Measurements from ENCODE around the gene FASLG.

The FASLG gene

DNA sequence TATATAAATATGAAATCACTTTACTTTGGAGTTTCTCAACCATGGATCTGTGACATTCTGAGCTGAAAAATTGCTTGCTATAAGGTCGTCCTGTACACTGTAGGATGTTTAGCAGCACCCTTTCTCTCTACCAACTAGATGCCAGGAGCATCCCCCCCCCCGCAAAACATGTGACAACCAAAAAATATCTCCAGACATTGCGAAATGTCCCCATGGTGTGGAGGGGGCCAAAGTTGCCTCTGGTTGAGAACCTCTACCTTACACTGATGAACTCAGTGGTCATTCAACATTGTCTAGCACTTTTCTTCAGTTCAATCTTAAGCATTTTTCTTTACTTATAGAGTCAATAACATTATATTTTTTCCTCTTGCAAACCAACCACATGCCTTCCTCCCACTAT, 9.2 kb downstream of the FASLG start:
- H3K4me3 ChIP-seq (ENCODE audit: low read length) = no peak overlapping the region
- WGBS = 96% methylated on average over 3 of the region's 3 CpGs
- H3K27ac ChIP-seq (ENCODE audit: low read depth, low read length) = no peak overlapping the region
- H3K4me1 ChIP-seq (ENCODE audit: insufficient read depth, low read length) = no peaks in the 10 kb centered on the region
- no peak overlapping the region for H3K9ac ChIP-seq (ENCODE audit: low read depth, low read length)
- no peaks in the 10 kb centered on the region for H3K36me3 ChIP-seq (ENCODE audit: insufficient read depth, low read length)
- H3K9me3 ChIP-seq (ENCODE audit: insufficient read depth, low read depth, low read length) = no peaks in the 10 kb centered on the region
- H3K27me3 ChIP-seq (ENCODE audit: insufficient read depth, low read length) = no peaks in the 10 kb centered on the region

DNA sequence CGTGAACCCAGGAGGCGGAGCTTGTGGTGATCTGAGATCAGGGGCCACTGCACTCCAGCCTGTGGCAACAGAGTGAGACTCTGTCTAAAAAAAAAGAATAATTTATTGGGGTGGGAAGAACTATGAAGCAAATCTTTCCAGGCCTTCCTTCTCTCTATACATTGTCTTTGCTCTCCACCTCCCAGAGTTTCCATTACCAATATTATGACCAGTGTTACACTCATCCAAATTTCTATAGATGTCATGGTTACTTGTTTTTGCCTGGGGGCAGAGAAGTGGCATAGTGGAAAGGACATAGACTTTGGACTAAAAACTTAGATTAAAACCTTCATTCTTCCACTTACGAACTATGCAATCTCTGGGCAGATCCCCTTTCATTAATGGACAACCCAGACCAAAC, 10.1 kb downstream of the FASLG start:
- Histone ChIP-seq H3K9ac (ENCODE audit: low read depth, low read length) (no peak overlapping the region), H3K27me3 (ENCODE audit: insufficient read depth, low read length) (no peaks in the 10 kb centered on the region), H3K4me1 (ENCODE audit: insufficient read depth, low read length) (no peaks in the 10 kb centered on the region), H3K4me3 (ENCODE audit: low read length) (no peak overlapping the region), H3K9me3 (ENCODE audit: insufficient read depth, low read depth, low read length) (no peaks in the 10 kb centered on the region), H3K36me3 (ENCODE audit: insufficient read depth, low read length) (no peaks in the 10 kb centered on the region), H3K27ac (ENCODE audit: low read depth, low read length) (no peak overlapping the region)
- WGBS = 94% methylated on average over 3 of the region's 3 CpGs

DNA sequence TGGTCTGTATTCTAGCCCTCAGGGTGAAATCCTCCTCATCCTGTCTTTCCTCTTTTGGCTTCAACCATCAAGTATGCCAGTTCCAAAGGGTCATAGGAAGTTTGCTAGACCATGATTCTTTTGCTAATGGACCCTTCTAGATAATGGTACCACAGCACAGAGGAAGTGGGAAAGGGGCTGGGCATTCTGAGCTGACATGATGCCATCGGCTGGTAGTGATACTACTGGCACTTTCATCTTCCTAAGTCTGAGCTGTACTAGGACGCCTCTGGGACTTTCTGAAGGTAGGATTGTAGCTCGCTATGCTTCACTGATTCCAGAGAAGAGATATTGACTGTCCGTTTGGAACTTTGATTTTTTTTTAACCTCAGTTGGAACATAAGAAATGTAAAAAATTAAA, 11.4 kb downstream of the FASLG start:
- Histone ChIP-seq H3K9ac (ENCODE audit: low read depth, low read length) (no peak overlapping the region), H3K27me3 (ENCODE audit: insufficient read depth, low read length) (no peaks in the 10 kb centered on the region)
- 85% methylated on average over 4 of the region's 4 CpGs for WGBS

DNA sequence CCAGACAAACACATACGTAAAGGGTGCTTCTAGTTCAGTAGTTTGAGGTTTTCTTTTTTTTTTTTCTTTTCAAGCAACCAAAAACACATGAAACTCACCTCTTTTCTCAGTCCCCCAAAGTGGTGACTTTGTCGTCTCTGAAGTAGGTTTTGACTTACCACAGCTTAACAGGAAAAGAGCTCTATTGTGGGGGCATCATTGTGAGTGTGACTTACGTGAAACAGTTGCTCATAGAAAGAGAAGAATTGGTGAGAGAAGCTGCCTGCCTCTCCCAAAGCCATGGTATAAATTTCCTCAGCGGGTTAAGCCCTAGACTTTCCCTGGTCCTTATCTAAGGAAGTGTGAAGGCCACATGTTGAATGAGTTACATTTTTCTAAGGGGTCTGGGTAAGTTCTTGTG, 11.9 kb downstream of the FASLG start:
- Histone ChIP-seq H3K9ac (ENCODE audit: low read depth, low read length) (no peak overlapping the region), H3K9me3 (ENCODE audit: insufficient read depth, low read depth, low read length) (no peaks in the 10 kb centered on the region), H3K4me1 (ENCODE audit: insufficient read depth, low read length) (no peaks in the 10 kb centered on the region), H3K27ac (ENCODE audit: low read depth, low read length) (no peak overlapping the region), H3K36me3 (ENCODE audit: insufficient read depth, low read length) (no peaks in the 10 kb centered on the region), H3K27me3 (ENCODE audit: insufficient read depth, low read length) (no peaks in the 10 kb centered on the region), H3K4me3 (ENCODE audit: low read length) (no peak overlapping the region)
- 87% methylated on average over 3 of the region's 4 CpGs for WGBS

More for the DNA sequence above, 11.4 kb downstream of the FASLG start:
- Histone ChIP-seq H3K9me3 (ENCODE audit: insufficient read depth, low read depth, low read length) (no peaks in the 10 kb centered on the region), H3K36me3 (ENCODE audit: insufficient read depth, low read length) (no peaks in the 10 kb centered on the region), H3K27ac (ENCODE audit: low read depth, low read length) (no peak overlapping the region), H3K4me3 (ENCODE audit: low read length) (no peak overlapping the region), H3K4me1 (ENCODE audit: insufficient read depth, low read length) (no peaks in the 10 kb centered on the region)

DNA sequence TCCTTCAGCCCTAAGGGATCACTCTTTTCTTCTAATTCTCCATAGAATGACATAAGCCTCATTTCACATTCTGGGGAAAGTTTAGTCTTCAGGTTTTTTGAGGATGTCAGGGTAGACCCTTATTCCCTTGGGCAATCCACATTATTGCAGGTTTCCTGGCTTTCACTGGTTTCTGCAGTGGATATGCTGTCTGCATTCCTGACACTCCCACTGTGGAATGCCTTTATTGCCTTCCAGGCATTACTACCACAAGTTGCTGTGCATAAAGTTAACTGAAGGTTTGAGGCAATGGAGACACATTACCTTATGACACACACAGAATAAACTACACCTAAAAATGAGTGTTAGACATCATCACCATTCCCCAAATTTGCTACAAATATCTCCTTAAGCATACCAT, 12.7 kb downstream of the FASLG start:
- no peaks in the 10 kb centered on the region for H3K36me3 ChIP-seq (ENCODE audit: insufficient read depth, low read length)
- no peak overlapping the region for H3K9ac ChIP-seq (ENCODE audit: low read depth, low read length)
- H3K9me3 ChIP-seq (ENCODE audit: insufficient read depth, low read depth, low read length) = no peaks in the 10 kb centered on the region
- H3K27me3 ChIP-seq (ENCODE audit: insufficient read depth, low read length) = no peaks in the 10 kb centered on the region
- H3K4me1 ChIP-seq (ENCODE audit: insufficient read depth, low read length) = no peaks in the 10 kb centered on the region
- no peak overlapping the region for H3K27ac ChIP-seq (ENCODE audit: low read depth, low read length)
- H3K4me3 ChIP-seq (ENCODE audit: low read length) = no peak overlapping the region

DNA sequence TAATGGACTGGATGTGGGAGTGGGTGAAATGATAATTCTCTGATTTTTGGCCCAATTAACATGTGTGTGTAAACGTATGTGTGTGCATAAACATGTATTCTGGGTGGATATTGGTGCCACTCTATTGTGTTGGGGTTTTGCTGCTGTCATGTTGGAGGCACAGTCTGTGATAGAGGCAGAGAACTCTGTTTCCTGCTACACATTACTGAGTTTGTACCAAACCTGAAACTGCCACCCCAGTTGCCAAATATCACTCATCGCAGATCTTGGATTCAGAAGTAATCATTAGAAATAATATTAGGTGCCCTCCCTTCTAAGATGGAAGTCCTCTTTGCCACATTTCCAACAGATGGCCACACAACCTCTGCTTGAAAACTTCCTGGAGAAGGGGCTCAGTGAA, 13.8 kb downstream of the FASLG start:
- Histone ChIP-seq H3K36me3 (ENCODE audit: insufficient read depth, low read length) (no peaks in the 10 kb centered on the region), H3K27ac (ENCODE audit: low read depth, low read length) (no peak overlapping the region), H3K9ac (ENCODE audit: low read depth, low read length) (no peak overlapping the region), H3K9me3 (ENCODE audit: insufficient read depth, low read depth, low read length) (no peaks in the 10 kb centered on the region), H3K27me3 (ENCODE audit: insufficient read depth, low read length) (no peaks in the 10 kb centered on the region), H3K4me1 (ENCODE audit: insufficient read depth, low read length) (peaks cover 3% of the 10 kb centered on the region; the same call in 1 of the 2 replicates), H3K4me3 (ENCODE audit: low read length) (no peak overlapping the region)
- 72% methylated on average over 2 of the region's 2 CpGs for WGBS

DNA sequence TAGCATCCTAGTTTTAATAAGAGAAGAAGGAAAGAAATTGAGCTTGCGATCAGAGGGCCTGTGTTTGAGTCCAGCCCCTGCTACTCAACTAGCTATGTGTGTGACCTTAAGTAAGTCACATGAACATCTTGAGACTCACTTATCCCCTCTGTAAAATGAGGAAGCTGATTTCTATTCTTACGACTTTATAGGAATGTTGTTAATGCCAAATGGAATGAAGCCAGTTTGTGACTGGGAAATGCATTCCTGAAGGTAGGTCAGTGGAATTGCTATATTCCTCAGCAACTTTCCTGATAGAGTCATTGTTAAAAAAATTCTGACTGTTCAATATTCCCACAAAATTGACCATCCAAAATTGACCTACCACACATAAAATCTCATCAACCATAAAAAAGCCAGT, 14.9 kb downstream of the FASLG start:
- no peaks in the 10 kb centered on the region for H3K36me3 ChIP-seq (ENCODE audit: insufficient read depth, low read length)
- no peak overlapping the region for H3K9ac ChIP-seq (ENCODE audit: low read depth, low read length)
- no peak overlapping the region for H3K4me3 ChIP-seq (ENCODE audit: low read length)
- WGBS = 100% methylated on average over 2 of the region's 2 CpGs
- H3K9me3 ChIP-seq (ENCODE audit: insufficient read depth, low read depth, low read length) = no peaks in the 10 kb centered on the region
- H3K27ac ChIP-seq (ENCODE audit: low read depth, low read length) = no peak overlapping the region
- H3K27me3 ChIP-seq (ENCODE audit: insufficient read depth, low read length) = no peaks in the 10 kb centered on the region
- peaks cover 4% of the 10 kb centered on the region; the same call in 1 of the 2 replicates for H3K4me1 ChIP-seq (ENCODE audit: insufficient read depth, low read length)

DNA sequence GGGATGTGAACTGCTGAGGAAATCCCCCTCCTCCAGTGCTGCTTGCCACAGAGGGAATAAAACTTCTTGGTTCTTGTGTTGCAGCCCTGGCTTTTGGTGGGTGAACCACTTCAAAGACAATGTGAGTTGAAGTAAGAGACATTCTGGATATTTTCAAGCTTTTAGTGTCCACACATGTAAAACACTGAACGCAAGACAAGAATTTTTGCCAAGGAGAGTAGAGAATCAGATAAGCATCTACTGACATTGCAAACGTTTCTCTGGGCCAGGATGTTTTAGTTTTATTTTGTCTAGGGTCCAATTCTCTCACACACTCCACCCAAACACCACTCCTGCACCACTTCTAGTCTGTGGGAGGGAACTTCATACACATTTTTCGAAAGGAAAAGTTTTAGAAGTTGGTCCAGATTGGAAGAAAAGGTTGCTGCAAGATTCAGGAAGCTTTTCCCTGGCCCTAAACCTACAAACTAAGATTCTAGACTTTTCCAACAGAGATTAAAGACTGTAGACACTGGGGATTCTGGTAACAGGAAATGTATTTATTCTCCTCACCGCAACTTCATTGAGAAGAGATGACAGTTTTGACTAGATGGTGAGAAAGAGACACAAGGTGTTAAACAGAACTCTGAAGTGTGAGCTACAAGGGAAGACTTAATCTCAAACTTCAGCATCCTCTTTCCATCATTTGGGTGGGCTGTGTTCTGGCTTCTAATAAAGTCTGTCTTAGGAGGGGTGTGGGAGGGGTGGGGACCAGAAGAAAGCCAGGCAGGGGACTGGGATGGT, 16.1 kb downstream of the FASLG start:
- Histone ChIP-seq H3K4me3 (ENCODE audit: low read length) (no peak overlapping the region), H3K9me3 (ENCODE audit: insufficient read depth, low read depth, low read length) (no peaks in the 10 kb centered on the region), H3K36me3 (ENCODE audit: insufficient read depth, low read length) (no peaks in the 10 kb centered on the region), H3K27me3 (ENCODE audit: insufficient read depth, low read length) (no peaks in the 10 kb centered on the region), H3K4me1 (ENCODE audit: insufficient read depth, low read length) (peaks cover 4% of the 10 kb centered on the region), H3K27ac (ENCODE audit: low read depth, low read length) (no peak overlapping the region), H3K9ac (ENCODE audit: low read depth, low read length) (no peak overlapping the region)
- WGBS = 96% methylated on average over 3 of the region's 4 CpGs

DNA sequence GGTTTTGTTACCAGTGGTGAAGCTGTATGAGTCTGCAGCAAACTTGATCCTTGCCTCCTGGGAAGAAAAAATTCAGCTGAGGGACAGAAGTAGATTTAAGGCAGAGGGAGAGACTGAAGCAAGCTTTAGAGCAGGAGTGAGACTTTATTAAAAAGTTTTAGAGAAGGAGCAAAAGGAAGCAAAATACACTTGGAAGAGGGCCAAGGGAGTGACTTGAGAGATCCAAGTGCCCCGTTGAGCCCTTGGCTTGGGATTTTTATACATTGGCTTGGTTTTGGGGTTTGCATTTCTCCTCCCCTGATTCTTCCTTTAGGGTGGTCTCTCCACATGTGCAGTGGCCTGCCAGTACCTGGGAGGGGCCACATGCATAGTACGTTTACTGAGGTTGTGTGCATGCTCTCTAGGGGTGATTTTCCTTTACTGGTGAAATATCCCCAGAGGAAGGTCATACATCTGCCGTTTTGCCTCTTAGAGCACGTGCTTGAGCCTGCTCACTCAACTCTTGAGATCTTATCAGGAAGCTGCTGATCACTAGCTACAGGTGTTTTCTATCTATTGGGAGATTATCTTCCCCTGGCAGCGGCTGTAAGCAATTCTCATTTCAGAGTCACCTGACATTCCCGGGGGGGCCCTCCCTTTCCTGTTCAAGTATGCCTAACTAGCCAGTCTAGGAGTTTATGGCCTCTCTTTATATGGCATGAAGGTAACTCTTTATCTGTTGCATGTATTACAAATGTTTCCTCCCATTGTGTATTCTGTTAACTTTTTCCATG, 20.3 kb downstream of the FASLG start:
- no peak overlapping the region for H3K4me3 ChIP-seq (ENCODE audit: low read length)
- no peak overlapping the region for H3K27ac ChIP-seq (ENCODE audit: low read depth, low read length)
- H3K27me3 ChIP-seq (ENCODE audit: insufficient read depth, low read length) = no peaks in the 10 kb centered on the region
- H3K9me3 ChIP-seq (ENCODE audit: insufficient read depth, low read depth, low read length) = no peaks in the 10 kb centered on the region
- no peak overlapping the region for H3K9ac ChIP-seq (ENCODE audit: low read depth, low read length)
- WGBS = 87% methylated on average over 6 of the region's 6 CpGs
- H3K4me1 ChIP-seq (ENCODE audit: insufficient read depth, low read length) = peaks cover 13% of the 10 kb centered on the region
- H3K36me3 ChIP-seq (ENCODE audit: insufficient read depth, low read length) = no peaks in the 10 kb centered on the region

DNA sequence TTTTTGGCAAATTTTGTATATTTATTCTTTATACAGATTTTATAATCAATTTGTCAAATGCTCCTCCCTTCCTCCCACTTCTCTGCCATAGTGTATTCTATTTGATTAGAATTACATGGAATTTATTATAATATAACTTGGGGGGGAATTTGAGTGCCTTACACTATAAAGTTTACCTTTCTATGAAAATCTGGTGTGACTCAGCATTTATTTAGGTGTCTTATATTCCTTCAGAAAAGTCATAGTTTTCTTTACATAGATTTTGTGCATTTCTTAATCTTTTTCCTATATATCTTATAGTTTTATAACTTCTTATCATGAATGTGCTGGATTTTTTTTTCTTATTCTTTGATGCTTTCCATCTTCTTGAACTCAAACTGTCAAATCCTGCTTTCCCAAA, 21.3 kb downstream of the FASLG start:
- no peaks in the 10 kb centered on the region for H3K27me3 ChIP-seq (ENCODE audit: insufficient read depth, low read length)
- peaks cover 13% of the 10 kb centered on the region for H3K4me1 ChIP-seq (ENCODE audit: insufficient read depth, low read length)
- no peak overlapping the region for H3K27ac ChIP-seq (ENCODE audit: low read depth, low read length)

DNA sequence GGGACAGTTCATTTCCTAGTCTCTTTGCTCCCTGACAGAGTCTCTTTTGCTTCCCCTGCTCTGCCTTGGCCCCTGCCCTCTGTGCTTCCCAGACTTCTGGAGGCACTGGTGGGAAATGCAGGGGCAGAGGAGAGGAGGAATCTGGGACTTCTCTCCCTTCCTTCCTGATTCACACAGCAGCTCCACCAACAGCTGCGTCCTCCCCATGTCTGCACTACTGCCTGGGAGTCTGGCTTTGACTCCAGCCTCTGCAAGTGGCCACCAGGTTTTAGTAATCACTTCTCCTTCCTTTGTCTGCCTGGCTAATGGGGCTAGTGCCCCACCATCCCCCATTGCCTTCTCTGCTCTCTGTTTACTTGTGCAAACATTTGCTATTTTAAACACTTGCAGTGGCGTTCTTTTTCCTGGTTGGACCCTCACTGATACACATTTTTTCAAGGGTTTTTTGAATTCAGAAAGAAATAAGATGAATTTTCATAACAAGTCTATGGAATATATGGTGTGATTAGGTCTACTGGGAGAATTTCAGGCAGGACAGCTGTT, 21.9 kb downstream of the FASLG start:
- H3K9ac ChIP-seq (ENCODE audit: low read depth, low read length) = no peak overlapping the region
- no peaks in the 10 kb centered on the region for H3K9me3 ChIP-seq (ENCODE audit: insufficient read depth, low read depth, low read length)
- H3K27ac ChIP-seq (ENCODE audit: low read depth, low read length) = no peak overlapping the region
- no peak overlapping the region for H3K4me3 ChIP-seq (ENCODE audit: low read length)
- no peaks in the 10 kb centered on the region for H3K36me3 ChIP-seq (ENCODE audit: insufficient read depth, low read length)
- H3K4me1 ChIP-seq (ENCODE audit: insufficient read depth, low read length) = peaks cover 13% of the 10 kb centered on the region
- 81% methylated on average over 2 of the region's 2 CpGs for WGBS
- no peaks in the 10 kb centered on the region for H3K27me3 ChIP-seq (ENCODE audit: insufficient read depth, low read length)

More for the DNA sequence above, 21.3 kb downstream of the FASLG start:
- Histone ChIP-seq H3K4me3 (ENCODE audit: low read length) (no peak overlapping the region), H3K9ac (ENCODE audit: low read depth, low read length) (no peak overlapping the region), H3K36me3 (ENCODE audit: insufficient read depth, low read length) (no peaks in the 10 kb centered on the region), H3K9me3 (ENCODE audit: insufficient read depth, low read depth, low read length) (no peaks in the 10 kb centered on the region)

All from HUES64 (cell line).